Right kidney (tissue), 1 donor: ENCODE data around the gene SNCB.
A peak's percentile ranks its signal among the peaks of the same experiment; 100 is the strongest.
"Not testable (repeated sequence)": the region's sequence is repeated elsewhere in the genome, so short reads cannot be mapped to it uniquely, and the experiment has no call there.

Source experiments
- DNase-seq: peaks from one replicate; pipeline ENCODE4 v3.0.0-alpha.2; 2016

SNCB gene

DNA sequence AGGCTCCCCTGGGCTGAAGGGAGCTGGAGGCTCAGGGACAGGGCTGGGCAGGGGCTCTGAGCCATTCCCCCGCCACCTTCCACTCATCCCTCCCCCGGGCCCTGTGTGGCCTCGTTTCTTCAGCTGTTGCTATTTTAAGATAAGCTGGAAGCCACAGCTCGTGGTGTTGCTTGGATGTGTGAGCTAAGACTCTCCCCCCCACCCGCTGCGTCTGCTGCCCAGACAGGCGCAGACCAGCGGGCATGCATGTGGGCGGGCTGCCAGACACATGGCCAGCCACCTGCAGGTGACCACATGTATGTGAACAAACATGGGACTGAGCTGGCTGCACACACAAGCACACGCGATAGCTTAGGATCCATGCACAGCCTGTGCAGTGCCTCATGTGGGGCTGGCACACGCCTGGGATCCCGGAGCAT, 8.7 kb downstream of the SNCB start:
- DNase-seq = no peak

DNA sequence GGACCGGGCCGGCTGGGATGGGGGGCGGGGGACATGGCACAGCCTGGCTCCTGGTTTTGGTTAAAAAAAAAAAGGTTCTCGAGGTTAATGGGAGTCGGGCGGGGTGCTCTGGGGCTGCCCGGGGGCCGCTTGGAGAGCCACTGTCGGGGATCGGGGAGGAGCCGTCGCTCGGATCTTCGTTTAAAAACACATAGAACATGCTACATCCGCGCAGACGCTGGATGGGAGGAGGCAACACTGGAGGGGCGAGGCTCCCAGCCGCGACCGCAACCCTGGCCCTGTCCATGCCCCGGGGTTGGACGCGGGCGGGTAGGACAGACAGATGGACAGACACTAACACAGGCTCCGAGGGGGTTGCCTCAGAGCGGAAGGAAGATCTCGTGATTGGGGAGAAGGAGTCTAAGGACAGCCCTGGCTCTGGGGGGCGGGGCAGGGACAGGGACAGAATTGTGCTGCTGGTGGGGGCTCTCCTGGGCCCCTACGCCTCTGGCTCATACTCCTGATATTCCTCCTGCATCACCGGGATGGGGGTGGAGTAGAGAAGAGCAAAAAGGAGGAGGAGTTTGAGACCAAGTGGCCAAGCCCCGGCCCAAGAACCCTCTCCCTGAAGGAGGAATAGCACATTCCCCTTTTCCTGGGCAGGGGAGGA, 9.9 kb downstream of the SNCB start:
- no peak for DNase-seq

- peak; percentile 36 for DNase-seq
Measured at GRCh38 chr5:176619569-176620332, 10.6 kb downstream of the SNCB start.

- DNase-seq = peak; percentile 41
Measured at GRCh38 chr5:176619203-176619568, 11.1 kb downstream of the SNCB start.

DNA sequence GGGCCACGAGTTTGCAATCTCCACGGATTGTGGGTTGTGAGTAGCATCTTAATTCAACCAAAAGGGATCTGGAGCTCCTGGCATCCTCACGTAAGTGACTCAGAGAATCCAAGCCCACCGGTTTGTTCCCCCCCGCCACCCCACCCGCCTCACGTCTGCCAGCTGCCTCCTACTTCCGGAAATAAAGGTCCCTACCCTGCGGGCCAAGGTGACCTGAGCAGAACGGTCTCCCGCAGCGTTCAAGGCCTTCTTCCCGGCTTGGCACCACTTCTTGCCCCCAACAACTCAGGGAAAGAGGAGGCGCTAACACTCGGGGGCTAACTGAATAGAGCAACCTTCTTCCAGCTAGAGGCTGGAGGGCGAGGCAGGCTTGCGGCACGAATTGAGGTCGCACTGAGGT, 11.6 kb downstream of the SNCB start:
- DNase-seq = no peak

DNA sequence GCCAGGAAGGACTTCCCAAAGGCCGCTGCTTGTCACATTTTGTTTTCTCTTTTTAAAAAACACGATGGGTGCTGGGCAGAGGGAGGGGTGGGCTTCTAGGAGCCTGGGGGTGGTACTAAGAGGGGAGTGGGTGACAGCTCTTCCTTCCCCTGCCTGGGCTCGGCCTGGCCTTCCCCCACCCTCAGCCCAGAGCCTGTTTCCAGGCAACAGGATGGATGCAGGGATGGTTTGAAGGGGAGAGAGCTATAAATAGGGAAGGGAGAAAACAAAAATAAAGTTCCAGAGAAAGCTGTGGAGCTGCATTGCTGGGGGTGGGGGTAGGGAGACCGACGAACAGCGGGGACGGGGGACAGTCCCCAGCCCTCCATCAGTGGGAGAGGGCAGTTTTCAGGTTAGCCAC, 13.8 kb downstream of the SNCB start:
- no peak for DNase-seq

- no peak for DNase-seq
Measured at GRCh38 chr5:176614805-176615478, 15.4 kb downstream of the SNCB start.

DNA sequence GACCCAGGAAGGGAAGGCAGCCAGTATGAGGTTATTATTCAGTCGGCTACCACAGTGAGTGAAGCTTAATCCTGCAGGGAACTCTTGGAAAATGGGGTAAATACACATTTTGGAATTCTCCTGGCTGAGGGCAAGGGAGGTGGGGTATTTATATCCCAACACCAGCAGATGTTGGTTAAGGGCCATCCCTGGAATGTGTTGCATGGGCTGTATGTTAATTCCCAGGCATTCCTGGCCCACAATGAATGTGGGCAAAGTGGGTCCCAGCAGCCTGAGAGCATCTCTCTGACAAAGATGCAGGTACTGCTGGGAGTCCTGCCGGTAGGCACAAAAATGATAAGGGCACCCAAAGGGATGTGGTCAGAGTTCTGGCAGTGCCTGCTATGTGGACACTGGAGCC, 17.5 kb downstream of the SNCB start:
- no peak for DNase-seq

DNA sequence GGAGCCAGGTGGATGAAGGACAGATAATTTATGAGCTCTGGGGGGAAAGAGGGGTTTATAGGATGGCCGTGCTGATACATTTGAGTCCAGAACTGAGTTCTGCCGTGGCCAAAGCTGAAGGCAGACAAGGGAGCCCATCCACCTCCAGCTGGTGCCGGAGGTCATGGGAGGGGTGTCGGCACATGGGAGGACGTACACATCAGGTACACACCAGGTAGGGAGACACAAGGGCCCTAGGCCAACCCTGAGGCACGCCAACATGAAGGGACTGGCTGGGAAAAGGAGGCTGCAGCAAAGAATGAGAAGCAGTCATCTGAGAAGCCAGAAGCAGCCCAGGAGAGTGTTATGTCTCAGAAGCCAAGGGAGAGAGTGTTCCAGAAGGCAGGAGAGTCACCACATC, 18.3 kb downstream of the SNCB start:
- DNase-seq = no peak

DNA sequence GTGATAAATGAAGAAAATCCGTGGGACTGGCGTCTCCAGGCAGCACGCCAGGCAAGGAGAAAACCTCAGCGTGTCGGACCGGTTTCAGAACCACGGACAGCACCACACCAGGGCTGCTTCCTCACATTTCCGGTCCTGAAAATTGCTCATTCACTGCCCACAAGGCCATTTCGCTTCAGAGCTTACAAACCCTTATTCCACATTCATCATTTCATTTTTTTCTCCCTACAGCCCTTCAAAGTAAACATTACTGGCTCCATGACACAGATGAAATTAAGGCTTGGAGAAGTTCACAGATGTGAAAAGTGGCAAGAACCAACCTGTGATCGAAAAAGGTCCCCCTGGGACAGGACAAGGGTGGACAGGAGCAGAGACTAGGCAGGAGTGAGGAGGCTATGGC, 18.9 kb downstream of the SNCB start:
- DNase-seq = no peak

GRCh38 chr5:176610435-176610773, 19.9 kb downstream of the SNCB start:
- no peak for DNase-seq

DNA sequence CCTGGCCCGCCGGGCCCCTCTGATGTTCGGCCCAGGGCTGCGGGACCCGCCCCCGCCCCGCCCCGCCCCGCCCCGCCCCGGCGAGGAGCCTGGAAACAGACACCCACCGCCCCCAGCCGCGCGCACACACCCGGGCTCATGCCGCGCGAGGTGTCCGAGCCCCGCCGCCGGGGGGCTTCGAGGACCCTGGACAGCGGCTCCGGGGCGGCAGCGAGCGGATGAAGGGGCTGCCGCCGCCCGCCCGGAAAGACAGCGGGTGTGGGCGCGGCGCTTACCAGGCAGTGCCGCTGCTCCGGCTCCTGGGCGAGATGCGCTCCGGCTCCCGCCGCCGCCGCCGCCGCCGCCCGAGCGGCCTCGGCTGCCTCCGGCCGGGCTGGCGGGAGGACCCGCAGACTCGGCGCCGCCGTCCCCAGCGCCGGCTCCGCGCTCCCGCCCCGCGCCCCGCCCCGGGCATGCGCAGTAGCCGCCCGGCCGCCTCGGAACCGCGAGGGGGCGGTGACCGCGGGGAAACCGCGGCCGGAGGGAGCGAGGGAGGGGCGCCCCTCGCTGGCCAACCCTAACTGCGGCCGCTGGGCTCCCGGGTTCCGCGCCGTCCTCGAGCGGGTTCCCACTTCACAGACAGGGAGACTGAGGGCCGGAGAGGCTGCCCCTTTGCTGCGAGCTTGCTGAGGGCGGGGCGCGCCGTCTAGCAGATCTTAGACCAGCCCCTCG, 20.5 kb downstream of the SNCB start, which contains the start of gene GPRIN1:
GPRIN1 (minus strand) TSS at position 433 of the 711 bp plus-strand sequence. CDS start 10,322 bp downstream, outside the sequence.
- DNase-seq = peak; percentile 51

DNA sequence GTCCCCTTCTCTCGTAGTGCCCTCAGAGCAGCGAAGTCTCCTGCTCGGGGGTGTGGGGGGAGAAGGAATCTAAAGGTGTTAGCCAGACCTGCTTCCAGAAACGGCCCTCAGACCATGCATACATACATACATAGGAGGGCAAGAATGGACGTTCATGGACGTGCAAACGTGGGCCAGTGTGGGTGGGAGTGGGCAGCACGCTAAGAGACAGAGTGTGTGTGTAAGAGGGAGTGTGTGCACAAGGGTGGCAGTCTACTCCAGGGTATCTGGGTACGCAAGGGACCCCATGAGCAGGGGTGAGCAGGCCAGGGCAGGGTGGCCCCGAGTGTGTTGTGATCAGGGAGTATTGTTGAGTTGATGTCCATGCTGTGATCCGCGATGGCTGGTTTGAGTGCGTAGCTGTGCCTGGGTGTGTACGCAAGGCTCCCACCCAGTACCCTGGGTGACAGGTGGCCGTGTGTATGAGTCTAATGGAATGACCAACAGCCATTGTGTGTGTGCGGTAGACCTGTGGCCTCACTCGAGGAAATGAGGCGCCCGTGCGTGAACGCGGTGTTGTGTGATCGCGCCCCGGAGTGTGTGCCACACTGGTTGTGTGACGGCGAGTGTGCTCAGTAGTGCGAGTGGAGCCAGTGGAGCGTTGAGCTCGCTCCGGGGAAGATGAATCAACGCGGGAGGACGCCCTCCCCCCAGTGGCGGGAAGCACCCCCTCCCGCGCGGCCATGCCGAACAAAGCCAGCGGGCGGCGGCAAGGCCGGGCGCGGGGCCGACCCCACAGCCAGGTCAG, 21.2 kb downstream of the SNCB start:
- DNase-seq = no peak

DNA sequence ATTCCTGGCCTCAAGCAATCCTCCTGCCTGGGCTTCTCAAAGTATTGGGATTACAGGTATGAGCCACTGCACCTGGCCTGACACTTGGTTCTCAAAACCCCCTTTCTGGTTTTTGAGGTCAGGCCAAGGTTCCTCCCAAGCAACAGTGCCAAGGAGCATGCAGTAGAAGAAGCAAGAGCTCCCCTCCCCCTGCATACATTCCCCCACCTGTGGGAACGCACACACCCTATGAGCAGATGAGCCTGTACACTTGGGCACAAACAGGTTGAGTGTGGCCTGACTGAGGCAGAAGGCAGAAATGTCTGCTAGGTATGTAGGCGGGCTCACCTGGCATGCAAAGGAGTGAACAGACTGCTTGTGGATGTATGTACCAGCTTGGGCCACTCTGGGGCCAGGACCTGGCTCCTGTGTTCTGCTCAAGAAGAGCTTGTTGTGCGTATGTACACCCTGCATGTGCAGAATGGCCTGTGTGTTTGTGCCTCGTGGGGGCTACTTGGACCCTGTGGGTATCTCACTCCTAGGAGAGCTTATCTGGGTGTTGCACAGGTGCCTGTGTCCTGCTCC, 22.1 kb downstream of the SNCB start:
- DNase-seq = no peak

GRCh38 chr5:176606875-176607274, 23.5 kb downstream of the SNCB start:
- DNase-seq = no peak

DNA sequence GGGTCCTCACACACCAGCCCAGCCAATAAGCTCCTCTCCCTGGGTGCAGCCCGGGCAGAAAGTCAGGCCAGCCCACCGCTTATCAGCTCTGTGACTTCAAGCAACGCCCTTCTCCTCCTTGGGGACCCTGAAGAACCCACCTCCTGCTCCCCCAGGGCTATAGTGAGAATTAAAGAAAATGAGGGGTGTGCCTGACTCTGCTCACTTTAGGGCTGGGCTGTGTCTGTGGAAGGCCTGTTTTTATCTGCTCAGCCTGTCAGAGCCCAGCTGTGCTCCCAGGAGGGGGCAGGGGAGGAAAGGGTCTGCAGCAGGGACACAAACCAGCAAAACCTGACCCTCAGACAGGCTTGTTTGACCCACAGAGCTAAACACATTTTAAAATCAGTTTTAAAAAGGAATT, 24.3 kb downstream of the SNCB start:
- no peak for DNase-seq

GRCh38 chr5:176603091-176603490, 27.2 kb downstream of the SNCB start:
- no peak for DNase-seq

DNA sequence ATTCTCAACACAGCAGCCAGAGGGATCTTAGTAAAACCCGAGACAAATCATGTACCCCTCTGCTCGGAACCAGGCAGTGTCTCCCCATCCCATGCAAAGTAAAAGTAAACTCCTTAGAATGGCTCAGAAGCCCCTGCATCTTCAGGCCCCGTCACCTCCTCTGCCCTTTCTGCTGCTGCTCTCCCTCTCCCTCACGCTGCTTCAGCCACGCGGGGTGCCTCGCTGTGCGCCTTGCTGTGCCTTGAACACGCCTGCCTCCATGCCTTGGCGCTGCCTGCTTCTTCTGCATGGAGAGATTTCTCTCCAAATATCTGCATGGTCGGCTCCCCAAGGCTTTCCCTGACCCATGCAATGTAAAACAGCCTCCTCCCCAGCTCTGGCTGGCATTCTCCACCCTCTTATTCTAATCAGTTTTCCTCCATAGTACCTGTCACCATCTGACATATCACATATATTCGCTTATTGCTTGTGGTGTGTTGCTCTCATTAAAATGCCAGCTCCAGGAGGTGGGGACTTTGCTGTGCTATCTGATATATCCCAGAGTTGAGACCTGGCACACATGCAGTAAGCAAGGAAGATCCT, 28.3 kb downstream of the SNCB start:
- DNase-seq = no peak

DNA sequence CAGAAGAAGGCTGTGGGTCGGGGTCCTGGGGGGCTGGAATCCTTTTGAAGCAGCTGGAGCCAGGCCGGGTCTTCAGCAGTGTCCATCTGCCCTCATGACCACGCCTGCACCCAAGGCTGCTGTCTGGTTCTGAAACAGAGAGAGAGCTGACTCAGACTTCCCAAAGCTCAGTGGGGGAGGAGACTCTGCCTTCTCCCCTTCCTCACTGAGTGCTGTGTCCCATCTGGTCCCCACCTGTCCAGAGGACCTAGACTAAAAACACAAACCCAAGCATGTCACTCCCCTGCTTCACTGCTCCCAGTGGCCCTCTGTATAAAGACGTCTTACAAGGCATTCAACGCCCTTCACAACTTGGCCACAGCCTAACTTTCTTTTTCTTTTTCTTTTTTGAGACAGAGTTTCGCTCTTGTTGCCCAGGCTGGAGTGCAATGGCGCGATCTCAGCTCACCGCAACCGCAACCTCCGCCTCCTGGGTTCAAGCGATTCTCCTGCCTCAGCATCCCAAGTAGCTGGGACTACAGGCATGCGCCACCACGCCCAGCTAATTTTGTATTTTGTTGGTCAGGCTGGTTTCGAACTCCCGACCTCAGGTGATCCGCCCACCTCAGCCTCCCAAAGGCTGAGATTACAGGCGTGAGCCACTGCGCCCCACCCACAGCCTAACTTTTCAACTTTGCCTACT, 30.4 kb downstream of the SNCB start:
- not testable (repeated sequence) for DNase-seq
